NCI-H1417 treated with DMSO at 0.1 percent for 48 hours (cell line): Measurements from ENCODE around the gene APP.

Experiments used
- DNase-seq: peaks from one replicate; lab custom pipeline; 2025; lab: John Stamatoyannopoulos, UW

The APP gene

DNA sequence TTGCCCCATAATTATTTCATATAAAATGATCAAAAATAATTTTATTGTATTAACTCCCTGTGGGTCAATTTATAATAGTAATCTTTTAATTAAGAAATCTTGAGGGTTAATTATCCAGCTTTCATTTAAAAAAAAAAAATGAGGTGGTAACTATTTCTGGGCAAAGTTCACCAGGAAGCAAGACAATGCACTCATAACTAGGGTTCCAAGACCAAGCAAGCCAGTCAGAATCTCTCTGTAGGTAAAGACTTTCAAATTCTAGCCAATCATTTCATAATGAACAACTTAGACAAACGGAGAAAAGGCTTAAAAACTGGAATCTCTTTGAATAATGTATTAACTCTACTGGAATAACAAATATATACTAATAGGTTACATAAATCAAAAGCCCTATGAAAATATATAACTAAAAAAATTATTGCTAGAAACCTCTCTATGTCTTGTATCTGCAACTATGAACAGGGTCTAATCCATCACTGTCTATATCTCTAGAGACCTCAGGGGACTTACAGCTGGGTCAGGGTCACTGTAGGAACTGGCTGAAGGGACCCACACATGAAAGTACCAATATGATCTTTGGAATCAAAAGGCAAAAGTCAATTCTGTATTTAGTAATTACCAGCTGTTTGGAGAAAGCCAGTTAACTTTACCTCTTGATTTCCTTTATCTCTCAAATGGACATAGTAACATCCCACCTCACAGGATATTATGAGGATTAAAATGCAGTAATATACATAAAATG, 43.3 kb downstream of the APP start:
- no peak for DNase-seq

DNA sequence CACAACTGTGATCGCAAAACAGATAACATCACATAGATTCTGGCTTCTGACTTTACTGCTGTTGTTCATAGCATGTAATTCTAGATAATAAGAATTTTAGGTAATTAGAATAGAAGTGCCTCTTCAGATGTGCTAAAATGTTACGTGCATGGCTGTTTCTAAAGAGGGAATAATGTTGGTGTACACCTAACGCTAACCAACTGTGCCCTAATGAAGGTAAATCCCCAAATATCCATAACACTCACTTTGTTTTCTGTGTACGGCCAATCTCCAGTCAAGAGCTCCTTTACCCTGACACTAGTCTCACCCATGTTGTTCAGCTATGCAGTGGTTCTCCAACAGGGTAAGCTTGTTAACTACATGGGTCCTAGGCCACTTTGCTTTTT, 44.4 kb downstream of the APP start:
- no peak for DNase-seq

DNA sequence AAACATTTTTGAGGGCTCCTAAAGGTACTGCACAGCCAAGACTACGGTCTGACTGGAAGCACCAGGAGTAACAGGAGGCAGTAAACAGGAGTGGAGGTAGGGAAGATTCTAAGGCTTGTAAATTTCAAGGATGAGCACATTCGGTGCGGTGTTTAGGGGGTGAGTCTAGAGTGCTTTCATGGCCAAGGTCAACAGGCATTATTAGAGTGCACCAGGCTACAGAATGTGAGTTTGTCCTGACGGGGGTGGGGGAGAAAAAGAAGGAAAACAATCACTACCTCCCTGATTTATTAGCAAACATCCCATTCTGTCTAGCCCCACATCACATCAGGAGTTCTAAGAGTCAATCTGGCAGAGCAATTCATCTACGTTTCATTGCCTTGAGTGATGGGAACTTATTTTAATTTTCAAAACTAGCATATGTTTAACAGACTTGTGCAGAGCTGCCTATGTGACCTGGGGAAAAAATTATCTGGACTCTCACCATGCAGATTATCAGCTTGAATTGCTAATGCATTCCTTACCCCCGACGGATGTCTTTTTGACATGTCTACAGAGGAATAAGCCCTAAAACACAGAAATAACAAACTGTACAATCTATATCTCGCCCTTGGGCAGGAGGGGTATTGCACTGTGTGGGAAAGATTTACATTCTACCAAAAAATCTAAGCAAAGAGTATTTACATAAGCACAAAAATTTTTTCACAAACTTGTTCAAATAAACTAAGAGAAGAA, 45.0 kb downstream of the APP start:
- DNase-seq = no peak

DNA sequence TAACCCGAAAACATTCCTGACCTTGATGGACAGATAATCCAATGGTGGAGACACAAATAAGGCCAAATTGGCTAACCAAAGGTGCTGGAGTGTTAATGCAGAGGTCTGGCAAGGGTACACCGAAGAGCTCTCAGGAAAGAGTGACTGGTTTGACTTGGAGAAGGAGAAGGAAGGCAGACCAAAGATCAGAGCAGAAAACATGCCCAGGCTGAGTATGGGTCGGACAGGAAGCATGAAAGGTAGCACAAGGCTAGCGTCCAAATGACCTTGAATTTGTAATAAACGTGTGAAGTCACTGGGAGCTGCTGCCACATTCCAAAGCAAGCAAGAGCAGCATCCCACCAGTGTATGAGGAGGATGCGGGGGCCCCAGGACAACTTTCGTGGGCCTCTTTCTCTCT, 45.7 kb downstream of the APP start:
- DNase-seq = no peak

GRCh38 chr21:26124421-26124833, 46.1 kb downstream of the APP start:
- no peak for DNase-seq

DNA sequence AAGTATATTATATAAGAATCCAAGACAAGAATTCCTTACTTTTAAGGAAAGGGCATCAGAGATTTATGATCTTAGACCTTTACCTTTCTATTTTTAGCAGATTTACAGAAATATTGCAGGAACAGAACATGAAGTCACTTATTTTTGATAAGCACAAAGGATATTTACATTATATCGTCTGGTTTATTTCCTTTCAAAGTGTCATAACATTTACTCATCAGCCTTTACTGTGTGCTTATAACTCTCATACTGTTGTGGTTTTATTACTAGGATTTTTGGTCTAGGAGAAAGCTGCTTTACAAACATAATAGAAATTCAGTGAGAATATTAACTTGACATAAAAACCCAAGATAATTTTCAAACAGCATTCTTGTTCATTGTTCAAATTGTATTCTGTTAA, 47.6 kb downstream of the APP start:
- DNase-seq = no peak

DNA sequence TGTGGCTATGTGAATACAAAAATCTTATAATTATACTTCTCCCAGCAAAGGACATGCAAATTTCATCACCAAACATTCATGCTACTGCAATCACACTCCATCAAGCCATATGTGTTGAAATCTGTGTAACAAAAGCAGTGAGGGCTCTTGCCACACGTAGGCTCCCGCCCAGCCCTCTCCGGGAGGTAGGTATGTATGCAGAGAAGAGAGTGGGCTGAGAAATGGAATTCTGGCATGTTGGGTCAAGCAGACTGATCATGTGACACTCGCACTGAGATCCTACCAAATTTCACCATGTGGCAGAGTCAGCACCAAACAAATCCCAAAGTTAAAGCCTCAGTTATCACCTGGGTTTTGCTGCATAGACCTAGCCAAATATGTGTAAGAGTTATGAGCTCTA, 49.7 kb downstream of the APP start:
- DNase-seq = no peak

DNA sequence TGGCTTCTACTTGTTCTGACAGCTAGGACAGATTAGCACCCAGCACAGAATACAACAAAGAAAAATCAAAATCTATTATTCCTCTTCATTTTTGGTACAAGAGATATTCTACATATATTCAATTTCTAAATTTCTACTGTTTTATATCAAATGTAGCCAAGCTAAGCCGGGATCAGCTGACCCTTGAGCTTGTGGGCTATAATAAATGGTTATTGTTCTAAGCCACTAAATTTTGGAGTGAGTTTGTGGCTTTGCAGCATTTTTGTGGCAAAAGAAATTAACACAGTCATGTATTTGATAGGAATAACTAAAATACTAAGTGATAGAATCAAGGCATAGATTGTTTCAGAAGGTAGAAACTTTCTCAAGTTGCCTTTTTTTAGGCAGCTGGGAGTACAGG, 50.7 kb downstream of the APP start:
- no peak for DNase-seq

GRCh38 chr21:26118938-26119540, 51.5 kb downstream of the APP start:
- no peak for DNase-seq

- DNase-seq = no peak
These were observed 52.6 kb downstream of the APP start for GRCh38 chr21:26117972-26118367.

GRCh38 chr21:26117324-26117971, 53.1 kb downstream of the APP start:
- no peak for DNase-seq

DNA sequence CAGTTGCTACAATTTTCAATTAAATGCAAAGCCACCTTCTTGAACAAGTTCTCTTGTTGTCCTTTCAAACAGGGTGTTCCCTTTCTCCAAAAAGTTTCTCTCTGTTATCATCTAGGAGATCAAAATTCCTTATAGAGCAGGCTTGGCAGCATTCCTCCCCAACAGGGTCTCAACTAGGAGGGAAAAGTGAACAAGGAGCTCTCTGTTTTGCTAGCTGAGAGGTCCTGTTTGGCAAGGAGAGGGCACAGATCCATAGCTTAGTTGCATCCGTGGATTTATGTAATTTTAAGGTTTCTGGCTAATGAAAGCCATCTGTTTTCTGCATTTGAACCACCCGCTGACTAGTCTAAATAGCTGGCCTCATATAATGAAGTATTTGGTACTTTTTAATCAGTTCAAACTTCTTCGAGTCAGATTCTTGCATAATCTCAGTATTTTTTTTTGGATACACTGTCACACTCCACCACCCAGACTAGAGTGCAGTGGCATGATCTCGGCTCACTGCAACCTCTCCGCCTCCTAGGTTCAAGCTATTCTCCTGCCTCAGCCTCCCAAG, 54.0 kb downstream of the APP start:
- DNase-seq = no peak

DNA sequence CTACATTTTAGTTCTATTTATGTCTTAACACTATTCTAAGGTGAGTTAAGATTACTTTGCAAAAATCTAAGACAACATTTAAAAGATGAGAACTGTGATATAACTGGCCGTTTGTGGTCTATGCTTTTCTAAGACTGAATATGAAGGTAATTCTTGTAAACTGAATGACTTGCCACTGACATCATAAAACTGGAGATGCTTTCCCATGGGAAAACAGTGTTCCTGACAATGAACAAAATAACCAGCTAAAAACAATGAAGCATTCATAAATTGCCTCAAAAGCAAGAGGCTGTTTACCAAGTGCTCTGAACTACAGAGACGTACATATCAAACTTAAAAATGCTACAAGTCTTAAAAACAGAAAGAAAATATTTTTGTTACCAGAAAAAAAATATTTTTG, 54.7 kb downstream of the APP start:
- no peak for DNase-seq

DNA sequence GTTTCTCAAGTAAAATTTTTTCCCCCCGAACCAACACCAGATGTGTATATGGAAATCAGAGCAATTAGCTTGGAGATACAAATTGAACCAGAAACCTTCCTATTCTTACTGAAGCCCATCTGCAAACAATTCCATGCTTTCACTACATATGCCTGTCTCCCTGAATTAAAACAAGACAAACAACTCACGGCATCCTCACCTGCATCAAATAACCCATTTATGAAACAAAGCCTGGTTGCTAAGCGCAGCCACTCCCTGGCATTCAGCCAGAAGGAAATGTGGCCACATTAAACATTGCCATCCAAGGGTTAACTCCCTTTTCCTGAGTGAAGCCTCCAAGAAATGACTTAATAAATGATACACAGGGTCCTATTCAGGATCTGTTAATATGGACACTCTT, 55.3 kb downstream of the APP start:
- peak; percentile 98 for DNase-seq

GRCh38 chr21:26112975-26113374, 57.6 kb downstream of the APP start:
- no peak for DNase-seq

GRCh38 chr21:26112127-26112742, 58.3 kb downstream of the APP start:
- no peak for DNase-seq

- no peak for DNase-seq
These were observed 59.9 kb downstream of the APP start for GRCh38 chr21:26110715-26111114.

DNA sequence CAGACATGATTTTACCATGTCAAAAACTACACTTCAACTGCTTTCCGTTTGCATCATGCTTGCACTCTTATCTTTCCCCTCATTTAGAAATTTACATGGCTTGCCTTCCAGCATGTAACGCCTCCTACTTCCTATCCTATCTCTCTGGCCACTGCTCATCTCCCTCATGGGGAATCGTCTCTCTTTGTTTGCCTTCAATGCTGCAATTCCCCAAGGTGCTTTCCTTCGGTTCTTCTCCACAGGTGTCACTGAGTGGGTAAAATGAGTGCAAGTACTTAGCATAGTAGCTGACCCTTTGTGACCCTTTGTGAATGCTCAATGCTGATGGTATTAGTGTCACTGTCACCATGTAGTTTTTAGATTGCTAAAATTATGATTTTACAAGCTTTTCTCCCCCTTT, 63.1 kb downstream of the APP start:
- no peak for DNase-seq

GRCh38 chr21:26106562-26106961, 64.0 kb downstream of the APP start:
- no peak for DNase-seq

- no peak for DNase-seq
These were observed 64.8 kb downstream of the APP start for GRCh38 chr21:26105819-26106218.

- DNase-seq = no peak
These were observed 70.0 kb downstream of the APP start for GRCh38 chr21:26100573-26100972.

GRCh38 chr21:26099610-26100219, 70.9 kb downstream of the APP start:
- DNase-seq = no peak
